T-helper 1 cell (primary cell): Measurements from ENCODE around the gene ASB8.

Experiments
- DNase-seq, 5 donors: peaks; one replicate each; pipeline ENCODE4 v3.0.0-alpha.2; 2012 to 2020
- total RNA-seq, 4 donors: gene quantifications; one replicate each; lab custom pipeline; 2026; lab: John Stamatoyannopoulos, UW

ASB8 gene
- 17.5 to 36.7 (median 28.0) reads per million in 4 donors for total RNA-seq

GRCh38 chr12:48157018-48157888, at the start of gene ASB8:
Gene ASB8 (minus strand): TSS chr12:48157515. CDS start chr12:48153496, 4,019 bp downstream.
- DNase-seq, result peak; percentile 97 to 99 (median 99)

- DNase-seq, result no peak
Observed at GRCh38 chr12:48203192-48203591, 45.9 kb upstream of the ASB8 start, which contains the start of gene OR10AD1. Gene OR10AD1 (minus strand): TSS chr12:48203292. CDS start chr12:48203292, 0 bp downstream.

GRCh38 chr12:48202766-48203165, 45.5 kb upstream of the ASB8 start:
- DNase-seq, result no peak

- DNase-seq, result no peak
Observed at GRCh38 chr12:48201516-48201915, 44.2 kb upstream of the ASB8 start.

- DNase-seq, result no peak
Observed at GRCh38 chr12:48201091-48201490, 43.8 kb upstream of the ASB8 start.

GRCh38 chr12:48199774-48200221, 42.5 kb upstream of the ASB8 start:
- no peak for DNase-seq

- DNase-seq, result no peak
Observed at GRCh38 chr12:48198985-48199384, 41.7 kb upstream of the ASB8 start.

GRCh38 chr12:48198672-48198971, 41.3 kb upstream of the ASB8 start:
- DNase-seq, result peak in 1 of 5 donors; percentile 12

- peak; percentile 75 to 96 (median 83) for DNase-seq
Observed at GRCh38 chr12:48197971-48198671, 40.8 kb upstream of the ASB8 start.

- DNase-seq, result peak in 2 of 5 donors; percentile 10 to 51
Observed at GRCh38 chr12:48197549-48197970, 40.2 kb upstream of the ASB8 start.

GRCh38 chr12:48194799-48195201, 37.5 kb upstream of the ASB8 start:
- no peak for DNase-seq

GRCh38 chr12:48193623-48194022, 36.3 kb upstream of the ASB8 start:
- DNase-seq, result no peak

- no peak for DNase-seq
Observed at GRCh38 chr12:48192861-48193260, 35.5 kb upstream of the ASB8 start.

- DNase-seq, result no peak
Observed at GRCh38 chr12:48191096-48191495, 33.8 kb upstream of the ASB8 start.

GRCh38 chr12:48189331-48190125, 32.2 kb upstream of the ASB8 start:
- peak; percentile 19 to 65 (median 50) for DNase-seq

- DNase-seq, result no peak
Observed at GRCh38 chr12:48187916-48188695, 30.8 kb upstream of the ASB8 start.

- DNase-seq, result no peak
Observed at GRCh38 chr12:48185181-48185919, 28.0 kb upstream of the ASB8 start.

GRCh38 chr12:48184549-48184922, 27.2 kb upstream of the ASB8 start:
- no peak for DNase-seq

- DNase-seq, result no peak
Observed at GRCh38 chr12:48183876-48184548, 26.7 kb upstream of the ASB8 start.

- DNase-seq, result peak; percentile 51 to 82 (median 68)
Observed at GRCh38 chr12:48183091-48183875, 26.0 kb upstream of the ASB8 start, which contains the start of gene CCDC184. Gene CCDC184 (plus strand): TSS chr12:48183644. CDS start chr12:48184123, 479 bp downstream.
